K562 (cell line): ENCODE results near the gene TAF8. TPM values are rescaled to one million over a fixed set of nuclear protein-coding genes. Genes with fewer than 3 reads are reported as not detected.
A peak's percentile ranks its signal among the peaks of the same experiment; 100 is the strongest.

Experiments
- BRD4 ChIP-seq: fragments of 200-600 bp; sonication (generic); IDR thresholded peaks from 2 replicates; pipeline ENCODE4 v1.6.1; 2017; ENCODE audit warnings: inconsistent platforms
- FOSL1 ChIP-seq: fragments of 200-800 bp; sonication (Bioruptor generic); conservative IDR thresholded peaks from 2 replicates; pipeline ENCODE4 v1.6.1; 2016; ENCODE audit warnings: missing genetic modification characterization, missing compliant biosample characterization
- HLTF ChIP-seq: fragments of 450-650 bp; IDR thresholded peaks from 2 replicates; pipeline ENCODE4 v1.6.1; 2016
- ILF3 ChIP-seq: fragments of 450-650 bp; IDR thresholded peaks from 2 replicates; pipeline ENCODE4 v1.6.1; 2018; ENCODE audit warnings: antibody characterized with exemption, mild to moderate bottlenecking, moderate library complexity, borderline replicate concordance
- KLF1 ChIP-seq: fragments of 450-650 bp; IDR thresholded peaks from 2 replicates; pipeline ENCODE4 v1.6.1; 2016; ENCODE audit warnings: missing genetic modification characterization, missing compliant biosample characterization
- MECOM ChIP-seq: fragments of 250-450 bp; sonication (Bioruptor Pico); IDR thresholded peaks from 2 replicates; pipeline ENCODE4 v1.8.0; 2022; ENCODE audit warnings: inconsistent platforms
- MTA3 ChIP-seq: fragments of 450-650 bp; formaldehyde crosslinking; IDR thresholded peaks from 2 replicates; pipeline ENCODE4 v1.6.1; 2017; ENCODE audit warnings: mild to moderate bottlenecking, borderline replicate concordance
- NFE2 ChIP-seq: IDR thresholded peaks from 2 replicates; pipeline ENCODE4 v1.6.1; 2014; ENCODE audit warnings: antibody characterized with exemption, low read depth
- POLR2A ChIP-seq: fragments of 450-650 bp; conservative IDR thresholded peaks from 2 replicates; pipeline ENCODE4 v1.6.1; 2016
- RAD21 ChIP-seq, 2 experiments: fragments of 250-450 bp in 1 of 2; fragments of 450-650 bp in 1 of 2; sonication (Bioruptor Pico) in 1 of 2; formaldehyde crosslinking in 1 of 2; IDR thresholded peaks in 1 of 2; conservative IDR thresholded peaks in 1 of 2; 2 replicates each; pipeline versions ENCODE4 v1.4.0 to v1.8.0; 2020 to 2022; ENCODE audit warnings: mild to moderate bottlenecking in 2 of 2, moderate library complexity in 1 of 2
- SMARCA5 ChIP-seq: fragments of 450-650 bp; IDR thresholded peaks from 2 replicates; pipeline ENCODE4 v1.6.1; 2016
- TAF15 ChIP-seq: fragments of 200-400 bp; formaldehyde crosslinking; IDR thresholded peaks from 2 replicates; pipeline ENCODE4 v1.6.1; 2017; ENCODE audit warnings: mild to moderate bottlenecking, low read depth, low read length, moderate library complexity
- TAF7 ChIP-seq: fragments of 450-650 bp; IDR thresholded peaks from 2 replicates; pipeline ENCODE4 v1.6.1; 2016; ENCODE audit warnings: missing genetic modification characterization, missing compliant biosample characterization
- ZNF324 ChIP-seq: fragments of 250-450 bp; sonication (Bioruptor Pico); IDR thresholded peaks from 2 replicates; pipeline ENCODE4 v1.4.0; 2020; ENCODE audit warnings: mild to moderate bottlenecking
- polyA plus RNA-seq, 8 experiments: library from polyadenylated mRNA; depleted of rRNA in 4 of 8; stranded (reverse) in 5 of 8; unstranded in 3 of 8; fragments of >200 nt; fragmentation: Nextera tagmentation in 2 of 8; fragmentation: Illumina TruSeq in 1 of 8; extraction: Ambion mirVana in 2 of 8; extraction: Trizol in 1 of 8; gene quantifications; 2 replicates each; pipeline versions ENCODE4 v1.2.1 to v1.2.3, GENCODE V29; 2011 to 2014; ENCODE audit warnings: inconsistent platforms in 1 of 8, missing spikeins in 1 of 8
- total RNA-seq, 7 experiments: library from RNA; depleted of rRNA in 6 of 7; stranded (reverse); fragments of >200 nt in 6 of 7; fragmentation: Illumina TruSeq in 2 of 7; extraction: Trizol in 2 of 7; gene quantifications; 2 replicates each; pipeline versions ENCODE4 v1.2.1 to v1.2.3, GENCODE V29; 2011 to 2021; ENCODE audit warnings: low replicate concordance in 1 of 7
- TF ChIP-seq, protein P1 (sequence below): sonication (generic); formaldehyde crosslinking; IDR thresholded peaks from 2 replicates; pipeline ENCODE4 v1.9.0; 2022; ENCODE audit warnings: mild to moderate bottlenecking, missing genetic modification reagents
- TF ChIP-seq, protein P2 (sequence below), 2 experiments: fragments of 150-350 bp in 1 of 2; IDR thresholded peaks; 2 replicates each; pipeline ENCODE4 v1.6.1; 2012 to 2016; ENCODE audit warnings: low read depth in 2 of 2, low read length in 2 of 2, mild to moderate bottlenecking in 1 of 2, moderate library complexity in 1 of 2
- TF ChIP-seq, protein P3 (sequence below): sonication (generic); formaldehyde crosslinking; IDR thresholded peaks from 2 replicates; pipeline ENCODE4 v1.8.1; 2023; ENCODE audit warnings: mild to moderate bottlenecking, missing genetic modification reagents
- TF ChIP-seq, protein P4 (sequence below), 2 experiments: fragments of 450-650 bp; IDR thresholded peaks; 2 replicates each; pipeline ENCODE4 v1.6.1; 2018; ENCODE audit warnings: mild to moderate bottlenecking in 2 of 2, low read depth in 1 of 2; ENCODE audit not compliant: partially characterized antibody in 2 of 2

Gene TAF8
- total and polyA plus RNA-seq, 9 of the 15 experiments (the other 6 are each of a cell fraction or from before 2014, with no cell fraction given): 29.4 to 84.0 (median 52.6) TPM

DNA sequence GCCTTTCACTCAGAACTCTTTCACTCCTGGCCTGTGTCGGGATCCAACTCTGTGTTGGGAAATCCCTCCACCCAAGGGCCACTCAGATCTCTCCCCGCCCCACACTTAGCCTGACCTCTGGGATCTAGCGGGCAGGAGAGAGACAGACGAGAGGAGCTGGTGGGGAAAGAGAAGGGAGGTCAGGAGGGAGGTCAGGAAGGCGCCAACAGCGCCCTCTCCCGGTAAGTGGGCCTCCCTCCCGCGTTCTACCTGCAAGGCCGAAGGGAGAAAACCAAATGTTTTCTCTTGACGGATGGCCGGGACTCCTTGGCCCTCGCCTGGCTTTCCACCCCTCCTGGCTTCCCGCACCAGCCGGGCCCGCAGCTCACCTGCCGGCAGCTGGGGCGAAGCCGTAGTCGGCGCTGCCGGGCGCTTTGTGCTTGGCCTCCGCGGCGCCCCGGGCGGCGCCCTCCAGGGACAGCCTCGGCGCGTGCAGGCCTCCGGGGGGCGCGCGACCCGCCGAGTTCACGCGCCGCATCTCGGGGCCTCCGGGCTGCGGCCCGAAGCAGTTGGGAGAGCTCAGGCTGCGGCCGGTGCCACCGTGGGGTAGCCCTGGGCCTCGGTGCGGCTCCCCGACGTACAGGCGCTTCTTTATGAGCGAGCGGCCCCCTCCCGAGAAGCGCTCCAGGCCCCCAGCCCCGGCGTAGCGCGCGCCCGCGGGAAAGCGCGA, 53.9 kb downstream of the TAF8 start (continued):
- TF ChIP-seq TAF15 (no peak), ILF3 (no peak; the same call in 1 of the 2 replicates), POLR2A (peak; percentile 79), RAD21 (CRISPR knock-in tag; conservative IDR thresholded peaks at IDR 0.05 in 1 of 2, IDR thresholded peaks at IDR 0.05 in 1 of 2) (peak; percentile 84 to 85), SMARCA5 (peak; percentile 80), NFE2 (no peak), MECOM (peak; percentile 29; the same call in 1 of the 2 replicates), MTA3 (peak; percentile 94), ZNF324 (CRISPR knock-in tag) (no peak), FOSL1 (tag) (peak; percentile 64), BRD4 (peak; percentile 76; the same call in 1 of the 2 replicates), KLF1 (tag) (peak; percentile 86), TAF7 (no peak), HLTF (peak; percentile 34; the same call in 1 of the 2 replicates)
- TF ChIP-seq, protein P1, sequence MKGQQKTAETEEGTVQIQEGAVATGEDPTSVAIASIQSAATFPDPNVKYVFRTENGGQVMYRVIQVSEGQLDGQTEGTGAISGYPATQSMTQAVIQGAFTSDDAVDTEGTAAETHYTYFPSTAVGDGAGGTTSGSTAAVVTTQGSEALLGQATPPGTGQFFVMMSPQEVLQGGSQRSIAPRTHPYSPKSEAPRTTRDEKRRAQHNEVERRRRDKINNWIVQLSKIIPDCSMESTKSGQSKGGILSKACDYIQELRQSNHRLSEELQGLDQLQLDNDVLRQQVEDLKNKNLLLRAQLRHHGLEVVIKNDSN: no peak
- TF ChIP-seq, protein P2, sequence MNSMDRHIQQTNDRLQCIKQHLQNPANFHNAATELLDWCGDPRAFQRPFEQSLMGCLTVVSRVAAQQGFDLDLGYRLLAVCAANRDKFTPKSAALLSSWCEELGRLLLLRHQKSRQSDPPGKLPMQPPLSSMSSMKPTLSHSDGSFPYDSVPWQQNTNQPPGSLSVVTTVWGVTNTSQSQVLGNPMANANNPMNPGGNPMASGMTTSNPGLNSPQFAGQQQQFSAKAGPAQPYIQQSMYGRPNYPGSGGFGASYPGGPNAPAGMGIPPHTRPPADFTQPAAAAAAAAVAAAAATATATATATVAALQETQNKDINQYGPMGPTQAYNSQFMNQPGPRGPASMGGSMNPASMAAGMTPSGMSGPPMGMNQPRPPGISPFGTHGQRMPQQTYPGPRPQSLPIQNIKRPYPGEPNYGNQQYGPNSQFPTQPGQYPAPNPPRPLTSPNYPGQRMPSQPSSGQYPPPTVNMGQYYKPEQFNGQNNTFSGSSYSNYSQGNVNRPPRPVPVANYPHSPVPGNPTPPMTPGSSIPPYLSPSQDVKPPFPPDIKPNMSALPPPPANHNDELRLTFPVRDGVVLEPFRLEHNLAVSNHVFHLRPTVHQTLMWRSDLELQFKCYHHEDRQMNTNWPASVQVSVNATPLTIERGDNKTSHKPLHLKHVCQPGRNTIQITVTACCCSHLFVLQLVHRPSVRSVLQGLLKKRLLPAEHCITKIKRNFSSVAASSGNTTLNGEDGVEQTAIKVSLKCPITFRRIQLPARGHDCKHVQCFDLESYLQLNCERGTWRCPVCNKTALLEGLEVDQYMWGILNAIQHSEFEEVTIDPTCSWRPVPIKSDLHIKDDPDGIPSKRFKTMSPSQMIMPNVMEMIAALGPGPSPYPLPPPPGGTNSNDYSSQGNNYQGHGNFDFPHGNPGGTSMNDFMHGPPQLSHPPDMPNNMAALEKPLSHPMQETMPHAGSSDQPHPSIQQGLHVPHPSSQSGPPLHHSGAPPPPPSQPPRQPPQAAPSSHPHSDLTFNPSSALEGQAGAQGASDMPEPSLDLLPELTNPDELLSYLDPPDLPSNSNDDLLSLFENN (IDR thresholded peaks at IDR 0.05; ENCODE audit: low read depth in 2 of 2, low read length in 2 of 2): peak; percentile 1 to 12; a peak in 1 of 4 replicates
- TF ChIP-seq, protein P3, sequence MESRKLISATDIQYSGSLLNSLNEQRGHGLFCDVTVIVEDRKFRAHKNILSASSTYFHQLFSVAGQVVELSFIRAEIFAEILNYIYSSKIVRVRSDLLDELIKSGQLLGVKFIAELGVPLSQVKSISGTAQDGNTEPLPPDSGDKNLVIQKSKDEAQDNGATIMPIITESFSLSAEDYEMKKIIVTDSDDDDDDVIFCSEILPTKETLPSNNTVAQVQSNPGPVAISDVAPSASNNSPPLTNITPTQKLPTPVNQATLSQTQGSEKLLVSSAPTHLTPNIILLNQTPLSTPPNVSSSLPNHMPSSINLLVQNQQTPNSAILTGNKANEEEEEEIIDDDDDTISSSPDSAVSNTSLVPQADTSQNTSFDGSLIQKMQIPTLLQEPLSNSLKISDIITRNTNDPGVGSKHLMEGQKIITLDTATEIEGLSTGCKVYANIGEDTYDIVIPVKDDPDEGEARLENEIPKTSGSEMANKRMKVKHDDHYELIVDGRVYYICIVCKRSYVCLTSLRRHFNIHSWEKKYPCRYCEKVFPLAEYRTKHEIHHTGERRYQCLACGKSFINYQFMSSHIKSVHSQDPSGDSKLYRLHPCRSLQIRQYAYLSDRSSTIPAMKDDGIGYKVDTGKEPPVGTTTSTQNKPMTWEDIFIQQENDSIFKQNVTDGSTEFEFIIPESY (CRISPR knock-in tag): peak; percentile 86
- TF ChIP-seq, protein P4, sequence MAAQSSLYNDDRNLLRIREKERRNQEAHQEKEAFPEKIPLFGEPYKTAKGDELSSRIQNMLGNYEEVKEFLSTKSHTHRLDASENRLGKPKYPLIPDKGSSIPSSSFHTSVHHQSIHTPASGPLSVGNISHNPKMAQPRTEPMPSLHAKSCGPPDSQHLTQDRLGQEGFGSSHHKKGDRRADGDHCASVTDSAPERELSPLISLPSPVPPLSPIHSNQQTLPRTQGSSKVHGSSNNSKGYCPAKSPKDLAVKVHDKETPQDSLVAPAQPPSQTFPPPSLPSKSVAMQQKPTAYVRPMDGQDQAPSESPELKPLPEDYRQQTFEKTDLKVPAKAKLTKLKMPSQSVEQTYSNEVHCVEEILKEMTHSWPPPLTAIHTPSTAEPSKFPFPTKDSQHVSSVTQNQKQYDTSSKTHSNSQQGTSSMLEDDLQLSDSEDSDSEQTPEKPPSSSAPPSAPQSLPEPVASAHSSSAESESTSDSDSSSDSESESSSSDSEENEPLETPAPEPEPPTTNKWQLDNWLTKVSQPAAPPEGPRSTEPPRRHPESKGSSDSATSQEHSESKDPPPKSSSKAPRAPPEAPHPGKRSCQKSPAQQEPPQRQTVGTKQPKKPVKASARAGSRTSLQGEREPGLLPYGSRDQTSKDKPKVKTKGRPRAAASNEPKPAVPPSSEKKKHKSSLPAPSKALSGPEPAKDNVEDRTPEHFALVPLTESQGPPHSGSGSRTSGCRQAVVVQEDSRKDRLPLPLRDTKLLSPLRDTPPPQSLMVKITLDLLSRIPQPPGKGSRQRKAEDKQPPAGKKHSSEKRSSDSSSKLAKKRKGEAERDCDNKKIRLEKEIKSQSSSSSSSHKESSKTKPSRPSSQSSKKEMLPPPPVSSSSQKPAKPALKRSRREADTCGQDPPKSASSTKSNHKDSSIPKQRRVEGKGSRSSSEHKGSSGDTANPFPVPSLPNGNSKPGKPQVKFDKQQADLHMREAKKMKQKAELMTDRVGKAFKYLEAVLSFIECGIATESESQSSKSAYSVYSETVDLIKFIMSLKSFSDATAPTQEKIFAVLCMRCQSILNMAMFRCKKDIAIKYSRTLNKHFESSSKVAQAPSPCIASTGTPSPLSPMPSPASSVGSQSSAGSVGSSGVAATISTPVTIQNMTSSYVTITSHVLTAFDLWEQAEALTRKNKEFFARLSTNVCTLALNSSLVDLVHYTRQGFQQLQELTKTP (IDR thresholded peaks at IDR 0.05; ENCODE audit: low read depth in 1 of 2, partially characterized antibody in 2 of 2): no peak
